Testis (tissue), 2 donors: ENCODE results near the gene VWA1.
"Not testable (repeated sequence)": the region's sequence is repeated elsewhere in the genome, so short reads cannot be mapped to it uniquely, and the experiment has no call there.

Experiments
- POLR2A ChIP-seq: fragments of 450-650 bp; IDR thresholded peaks from one replicate; pipeline ENCODE4 v1.6.1; 2017; ENCODE audit warnings: antibody characterized with exemption, mild to moderate bottlenecking, moderate library complexity
- TF ChIP-seq, protein P1 (sequence below), 3 experiments: fragments of 450-650 bp in 2 of 3; fragments of 200-600 bp in 1 of 3; sonication (generic) in 1 of 3; IDR thresholded peaks; one replicate each; pipeline ENCODE4 v1.5.1; 2016 to 2019; ENCODE audit warnings: antibody characterized with exemption in 3 of 3, mild to moderate bottlenecking in 2 of 3, moderate library complexity in 1 of 3

GRCh38 chr1:1476011-1476410 lies 40.5 kb downstream of the VWA1 start:
- TF ChIP-seq, protein P1, sequence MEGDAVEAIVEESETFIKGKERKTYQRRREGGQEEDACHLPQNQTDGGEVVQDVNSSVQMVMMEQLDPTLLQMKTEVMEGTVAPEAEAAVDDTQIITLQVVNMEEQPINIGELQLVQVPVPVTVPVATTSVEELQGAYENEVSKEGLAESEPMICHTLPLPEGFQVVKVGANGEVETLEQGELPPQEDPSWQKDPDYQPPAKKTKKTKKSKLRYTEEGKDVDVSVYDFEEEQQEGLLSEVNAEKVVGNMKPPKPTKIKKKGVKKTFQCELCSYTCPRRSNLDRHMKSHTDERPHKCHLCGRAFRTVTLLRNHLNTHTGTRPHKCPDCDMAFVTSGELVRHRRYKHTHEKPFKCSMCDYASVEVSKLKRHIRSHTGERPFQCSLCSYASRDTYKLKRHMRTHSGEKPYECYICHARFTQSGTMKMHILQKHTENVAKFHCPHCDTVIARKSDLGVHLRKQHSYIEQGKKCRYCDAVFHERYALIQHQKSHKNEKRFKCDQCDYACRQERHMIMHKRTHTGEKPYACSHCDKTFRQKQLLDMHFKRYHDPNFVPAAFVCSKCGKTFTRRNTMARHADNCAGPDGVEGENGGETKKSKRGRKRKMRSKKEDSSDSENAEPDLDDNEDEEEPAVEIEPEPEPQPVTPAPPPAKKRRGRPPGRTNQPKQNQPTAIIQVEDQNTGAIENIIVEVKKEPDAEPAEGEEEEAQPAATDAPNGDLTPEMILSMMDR (IDR thresholded peaks at IDR 0.05) = not testable (repeated sequence)
- not testable (repeated sequence) for TF ChIP-seq POLR2A
